Stomach smooth muscle (tissue), 2 donors: ENCODE results near the gene NRARP.

Experiments used
- H3K27ac ChIP-seq: one replicate; pipeline ENCODE4 v1.7.0; 2013; ENCODE audit warnings: mild to moderate bottlenecking, low read length, inconsistent platforms
- H3K27me3 ChIP-seq, 2 donors: one replicate each; pipeline ENCODE4 v1.7.0; 2013; ENCODE audit warnings: low read length in 2 of 2; ENCODE audit not compliant: insufficient read depth in 2 of 2, control insufficient read depth in 1 of 2
- H3K36me3 ChIP-seq, 2 donors: one replicate each; pipeline ENCODE4 v1.7.0; 2013; ENCODE audit warnings: low read length in 2 of 2; ENCODE audit not compliant: control insufficient read depth in 2 of 2, insufficient read depth in 2 of 2
- H3K4me1 ChIP-seq: one replicate; pipeline ENCODE4 v1.7.0; 2013; ENCODE audit warnings: low read length; ENCODE audit not compliant: control insufficient read depth, insufficient read depth
- H3K4me3 ChIP-seq, 2 donors: one replicate each; pipeline ENCODE4 v1.7.0; 2013; ENCODE audit warnings: low read length in 2 of 2
- H3K9ac ChIP-seq, 2 donors: one replicate each; pipeline ENCODE4 v1.7.0; 2013; ENCODE audit warnings: low read length in 2 of 2, mild to moderate bottlenecking in 1 of 2
- H3K9me3 ChIP-seq, 2 donors: one replicate each; pipeline ENCODE4 v1.7.0; 2013; ENCODE audit warnings: low read length in 2 of 2; ENCODE audit not compliant: control insufficient read depth in 2 of 2
- donor health status: healthy.
- donor health status: Pancreatic carcinoma.

The NRARP gene

GRCh38 chr9:137302449-137303150 lies 529 bp upstream of the NRARP start:
- Histone ChIP-seq H3K27ac (no peak overlapping the region), H3K4me3 (peak overlapping the region; percentile 31 to 61), H3K9ac (no peak overlapping the region), H3K9me3 (no peaks in the 10 kb centered on the region), H3K36me3 (no peaks in the 10 kb centered on the region), H3K4me1 (peaks cover 39% of the 10 kb centered on the region), H3K27me3 (peaks cover 51 to 73% of the 10 kb centered on the region in 2 donors)

DNA sequence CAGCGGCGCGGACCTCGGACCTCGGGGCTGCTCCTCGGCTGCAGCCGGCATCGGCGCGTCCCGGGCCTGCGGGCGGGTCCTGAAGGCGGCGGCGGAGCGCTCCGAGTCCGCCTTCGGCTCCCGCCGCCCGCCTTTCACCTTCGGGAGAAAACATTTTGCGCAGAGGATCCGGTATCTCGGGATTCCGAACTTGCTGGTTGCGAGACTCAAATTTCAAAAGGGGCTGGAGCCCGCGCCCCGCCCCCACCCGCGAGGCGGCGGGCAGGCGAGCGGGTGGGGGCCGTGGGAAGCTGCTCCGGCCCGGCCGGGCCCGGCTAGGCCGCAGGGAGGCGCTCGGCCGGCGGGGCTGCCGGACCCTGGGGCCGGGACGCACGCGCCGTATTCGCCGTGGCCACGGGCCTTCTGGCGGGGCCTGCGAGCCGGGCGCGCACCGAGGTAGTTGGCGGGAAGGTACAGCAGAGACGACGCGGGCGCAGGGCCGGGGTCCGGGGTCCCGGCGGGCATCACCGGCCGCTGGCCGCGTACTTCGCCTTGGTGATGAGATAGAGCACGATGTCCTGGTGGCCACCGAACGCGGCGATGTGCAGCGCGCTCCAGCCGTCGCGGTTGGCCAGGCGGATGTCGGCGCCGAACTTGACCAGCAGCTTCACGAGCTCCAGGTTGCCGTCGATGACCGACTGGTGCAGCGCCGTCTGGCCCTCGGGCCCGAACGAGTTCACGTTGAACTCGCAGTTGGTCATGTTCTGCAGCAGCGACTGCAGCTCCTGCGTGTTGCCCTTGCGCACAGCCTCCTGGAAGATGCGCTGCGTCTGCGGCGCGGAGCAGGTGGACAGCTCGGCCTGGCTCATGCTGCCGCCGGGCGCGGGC lies 757 bp downstream of the NRARP start:
- no peaks in the 10 kb centered on the region for H3K9me3 ChIP-seq
- H3K4me3 ChIP-seq, result peak overlapping the region; percentile 33 to 63
- peaks cover 54 to 73% of the 10 kb centered on the region in 2 donors for H3K27me3 ChIP-seq
- no peaks in the 10 kb centered on the region for H3K36me3 ChIP-seq
- peaks cover 33% of the 10 kb centered on the region for H3K4me1 ChIP-seq
- no peak overlapping the region for H3K9ac ChIP-seq
- H3K27ac ChIP-seq, result no peak overlapping the region

DNA sequence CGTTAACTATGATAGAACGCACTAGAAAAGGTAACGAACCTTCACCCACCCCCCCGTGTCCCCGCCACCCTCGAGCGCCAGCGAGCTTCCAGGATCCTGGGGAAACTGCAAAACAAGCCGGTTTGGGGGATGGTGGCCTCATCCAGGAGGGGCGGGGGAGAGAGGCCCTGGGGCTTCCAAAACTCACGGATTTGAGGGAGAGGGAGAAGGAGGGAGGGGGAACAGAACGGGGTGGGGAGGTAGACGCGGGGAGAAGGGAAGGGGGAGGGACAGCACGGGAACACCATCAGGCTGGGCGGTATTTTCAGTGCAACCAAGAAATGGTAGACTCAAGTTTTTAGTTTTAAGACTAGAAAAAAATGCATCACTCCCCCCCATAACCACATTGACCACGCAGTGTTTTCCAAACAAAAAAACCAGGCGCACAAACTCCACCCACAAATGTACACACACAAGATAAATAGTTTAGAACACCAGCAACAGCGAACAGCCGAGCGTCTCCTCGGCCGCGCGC lies 1.4 kb downstream of the NRARP start:
- Histone ChIP-seq H3K27ac (no peak overlapping the region), H3K4me3 (peak overlapping the region; percentile 33 to 63), H3K27me3 (peaks cover 50 to 70% of the 10 kb centered on the region in 2 donors)

GRCh38 chr9:137299938-137300337 lies 2.1 kb downstream of the NRARP start:
- Histone ChIP-seq H3K4me1 (peaks cover 21% of the 10 kb centered on the region), H3K9ac (no peak overlapping the region), H3K27ac (no peak overlapping the region), H3K4me3 (peak overlapping the region in 1 of 2 donors; percentile 44), H3K27me3 (peaks cover 46 to 68% of the 10 kb centered on the region in 2 donors), H3K36me3 (no peaks in the 10 kb centered on the region), H3K9me3 (no peaks in the 10 kb centered on the region)

More for the DNA sequence above, 1.4 kb downstream of the NRARP start:
- Histone ChIP-seq H3K9ac (no peak overlapping the region), H3K9me3 (no peaks in the 10 kb centered on the region), H3K4me1 (peaks cover 27% of the 10 kb centered on the region), H3K36me3 (no peaks in the 10 kb centered on the region)

DNA sequence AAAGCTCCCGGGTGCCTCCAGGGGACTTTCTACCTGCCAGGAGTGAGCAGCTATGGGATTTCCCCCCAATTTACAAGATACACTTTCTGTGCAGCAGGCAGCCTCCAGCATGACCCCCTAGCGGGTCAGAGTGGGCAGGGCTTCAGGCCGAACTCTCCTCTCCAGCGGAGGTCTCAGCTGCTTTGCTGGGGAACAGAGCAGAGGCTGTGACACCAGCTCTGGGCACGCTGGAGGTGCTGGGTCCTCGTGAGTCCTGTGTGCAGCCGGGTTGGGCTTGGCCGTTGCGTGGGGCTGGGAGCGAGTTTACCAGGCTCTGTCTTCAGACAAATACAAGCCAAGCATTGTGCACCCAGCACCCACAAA lies 2.9 kb downstream of the NRARP start:
- Histone ChIP-seq H3K4me3 (peak overlapping the region in 1 of 2 donors; percentile 15), H3K4me1 (peaks cover 16% of the 10 kb centered on the region), H3K27ac (no peak overlapping the region), H3K9ac (no peak overlapping the region), H3K9me3 (peaks cover 0 to 4% of the 10 kb centered on the region in 2 donors), H3K27me3 (peaks cover 50 to 69% of the 10 kb centered on the region in 2 donors), H3K36me3 (no peaks in the 10 kb centered on the region)

GRCh38 chr9:137298401-137299202 lies 3.5 kb downstream of the NRARP start:
- Histone ChIP-seq H3K27me3 (peaks cover 56 to 73% of the 10 kb centered on the region in 2 donors), H3K4me3 (peak overlapping the region in 1 of 2 donors; percentile 29), H3K9ac (no peak overlapping the region), H3K9me3 (peaks cover 0 to 5% of the 10 kb centered on the region in 2 donors), H3K27ac (peak overlapping the region; percentile 37), H3K36me3 (no peaks in the 10 kb centered on the region), H3K4me1 (peaks cover 16% of the 10 kb centered on the region)

- Histone ChIP-seq H3K27me3 (peaks cover 55 to 79% of the 10 kb centered on the region in 2 donors), H3K27ac (peak overlapping the region; percentile 37), H3K4me3 (no peak overlapping the region), H3K4me1 (peaks cover 16% of the 10 kb centered on the region), H3K9ac (no peak overlapping the region), H3K36me3 (no peaks in the 10 kb centered on the region), H3K9me3 (peaks cover 0 to 5% of the 10 kb centered on the region in 2 donors)
These were observed 4.1 kb downstream of the NRARP start for GRCh38 chr9:137297966-137298365.

DNA sequence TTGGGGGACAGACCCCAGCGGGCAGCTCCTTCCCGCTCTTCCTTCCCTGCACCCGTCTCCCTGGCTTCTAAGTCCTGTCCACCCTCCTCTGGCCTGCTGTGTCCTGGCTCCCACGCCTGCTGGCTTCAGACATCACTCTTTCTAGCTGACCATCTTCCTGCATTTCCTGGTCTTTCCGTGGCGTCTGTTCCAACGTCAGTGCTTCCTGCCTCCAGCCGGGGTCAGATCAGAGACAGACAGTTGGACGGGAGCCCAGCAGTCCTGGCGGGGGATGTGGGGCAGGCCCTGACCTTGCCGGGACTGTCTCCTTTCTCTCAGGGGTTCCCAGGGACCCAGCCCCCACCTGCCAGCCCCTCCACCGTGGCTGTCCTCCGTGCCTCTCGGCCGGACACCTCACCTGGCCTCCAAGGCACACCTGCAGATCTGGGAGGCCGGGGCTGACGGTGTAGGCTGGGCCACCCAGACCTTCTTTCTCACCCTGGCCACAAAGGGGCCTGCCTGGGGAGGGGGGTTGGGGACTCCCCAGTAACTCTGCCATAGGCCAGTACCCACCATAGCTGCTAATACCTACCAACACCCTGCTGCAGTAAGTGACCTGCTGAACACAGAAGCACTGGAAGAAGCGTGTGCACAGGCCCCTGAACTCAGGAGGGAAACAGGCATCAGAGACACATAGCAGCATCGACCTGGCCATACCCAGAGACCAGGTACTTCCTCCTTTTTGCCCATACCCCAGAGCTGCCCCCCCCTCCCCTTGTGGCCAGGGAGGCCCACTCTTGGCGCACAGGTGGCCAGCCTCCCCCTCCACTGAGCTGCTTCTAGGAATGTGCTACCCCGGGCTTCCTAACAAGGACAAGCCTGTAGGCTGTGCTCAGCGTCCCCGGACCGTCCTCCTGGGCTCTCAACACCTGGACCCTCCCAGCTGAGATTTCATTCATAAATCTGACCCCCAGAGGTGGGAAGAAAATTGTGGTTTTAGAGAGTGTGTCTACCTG lies 5.1 kb downstream of the NRARP start:
- Histone ChIP-seq H3K9me3 (peaks cover 0 to 5% of the 10 kb centered on the region in 2 donors), H3K27me3 (peaks cover 56 to 78% of the 10 kb centered on the region in 2 donors), H3K4me1 (peaks cover 13% of the 10 kb centered on the region), H3K9ac (no peak overlapping the region), H3K36me3 (no peaks in the 10 kb centered on the region), H3K4me3 (peak overlapping the region in 1 of 2 donors; percentile 22), H3K27ac (no peak overlapping the region)

DNA sequence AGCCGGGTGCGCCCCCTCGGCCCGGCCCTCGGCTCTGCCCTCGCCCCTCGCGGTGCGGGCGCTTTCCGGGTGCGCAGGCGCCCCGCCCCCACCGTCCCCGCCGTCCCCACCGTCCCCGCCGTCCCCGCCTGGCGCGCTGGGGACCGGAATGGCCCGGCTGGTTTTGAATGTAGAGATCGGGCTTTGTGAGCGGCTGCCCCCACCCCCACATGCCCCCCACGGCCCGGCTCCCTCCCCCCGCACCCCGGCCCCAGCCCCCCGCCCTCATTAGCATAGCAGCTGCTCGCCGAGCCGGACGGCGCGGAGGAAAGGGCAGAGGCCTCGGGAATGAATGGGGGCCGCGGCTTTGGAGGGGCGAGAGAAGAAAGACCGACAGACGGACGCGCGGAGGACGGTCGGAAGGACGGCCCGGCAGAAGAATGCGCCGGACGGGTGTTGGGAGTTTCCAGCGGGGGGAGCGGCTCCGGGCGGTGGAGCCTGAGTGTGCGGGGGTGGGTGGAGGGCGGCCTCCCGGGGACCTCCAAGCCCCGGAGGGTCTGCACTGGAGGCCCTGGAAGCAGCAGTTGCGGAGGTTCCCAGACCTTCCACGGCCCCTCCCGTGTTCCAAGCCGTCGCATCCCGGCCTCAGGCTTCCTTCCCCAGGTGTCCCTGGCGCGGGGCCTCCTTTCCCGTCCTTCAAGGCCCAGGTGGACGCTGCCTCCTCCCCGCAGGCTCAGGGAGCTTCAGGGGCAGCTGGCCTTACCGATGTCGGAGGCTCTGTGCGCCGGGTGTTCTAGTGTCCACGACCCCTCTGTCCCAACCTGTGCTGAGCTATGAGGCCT lies 6.0 kb downstream of the NRARP start:
- Histone ChIP-seq H3K27ac (no peak overlapping the region), H3K4me3 (peak overlapping the region in 1 of 2 donors; percentile 22), H3K9me3 (peaks cover 0 to 5% of the 10 kb centered on the region in 2 donors), H3K27me3 (peaks cover 56 to 74% of the 10 kb centered on the region in 2 donors), H3K4me1 (peaks cover 8% of the 10 kb centered on the region), H3K9ac (no peak overlapping the region), H3K36me3 (no peaks in the 10 kb centered on the region)
